Natural killer cell (primary cell): Measurements from ENCODE around the gene TTC21B. TPM values are rescaled to one million over a fixed set of nuclear protein-coding genes. Genes with fewer than 3 reads are reported as not detected.

Source experiments
- ATAC-seq, 3 donors: fragments of 150-1000 bp in 2 of 3; fragments of 200-7000 bp in 1 of 3; cut with Tn5 transposase; 1 replicate in 1 of 3; 2 replicates in 2 of 3; pipeline ENCODE4 v1.10.0; 2021; ENCODE audit warnings: mild to moderate bottlenecking in 2 of 3, moderate library complexity in 2 of 3
- DNase-seq, 2 donors: peaks; one replicate each; pipeline versions ENCODE4 v3.0.0 to v3.0.0-alpha.2; 2013 to 2021; ENCODE audit warnings: mixed read lengths in 1 of 2
- H3K27ac ChIP-seq: one replicate; pipeline ENCODE4 v1.5.1; 2013; ENCODE audit warnings: mild to moderate bottlenecking, low read length
- H3K27me3 ChIP-seq: one replicate; pipeline ENCODE4 v1.6.1; 2013; ENCODE audit warnings: low read length; ENCODE audit not compliant: control insufficient read depth, insufficient read depth
- H3K36me3 ChIP-seq: one replicate; pipeline ENCODE4 v1.6.1; 2013; ENCODE audit warnings: low read length; ENCODE audit not compliant: control insufficient read depth, insufficient read depth
- H3K4me1 ChIP-seq: one replicate; pipeline ENCODE4 v1.6.1; 2013; ENCODE audit warnings: low read length; ENCODE audit not compliant: control insufficient read depth, insufficient read depth
- H3K4me3 ChIP-seq: one replicate; pipeline ENCODE4 v1.5.1; 2013; ENCODE audit warnings: low read length
- H3K9me3 ChIP-seq: one replicate; pipeline ENCODE4 v1.6.1; 2013; ENCODE audit warnings: low read length; ENCODE audit not compliant: control insufficient read depth, insufficient read depth
- H3K27ac Mint-ChIP-seq, 2 donors: one replicate each; pipeline ENCODE4 v1.8.0; 2022; ENCODE audit warnings: mild to moderate bottlenecking in 2 of 2, mixed read lengths in 2 of 2, moderate library complexity in 1 of 2
- H3K27me3 Mint-ChIP-seq, 2 donors: one replicate each; pipeline ENCODE4 v1.8.0; 2022; ENCODE audit warnings: low read depth in 2 of 2, mixed read lengths in 2 of 2
- H3K36me3 Mint-ChIP-seq: one replicate; pipeline ENCODE4 v1.8.0; 2022; ENCODE audit warnings: mixed read lengths
- H3K4me1 Mint-ChIP-seq, 2 donors: one replicate each; pipeline ENCODE4 v1.8.0; 2022; ENCODE audit warnings: mixed read lengths in 2 of 2
- H3K4me3 Mint-ChIP-seq: one replicate; pipeline ENCODE4 v1.8.0; 2022; ENCODE audit warnings: mild to moderate bottlenecking, moderate library complexity, mixed read lengths
- H3K9me3 Mint-ChIP-seq, 2 donors: one replicate each; pipeline ENCODE4 v1.8.0; 2022; ENCODE audit warnings: mixed read lengths in 2 of 2
- CTCF ChIP-seq: fragments of 200-600 bp; IDR thresholded peaks from one replicate; pipeline ENCODE4 v1.8.0; 2022; ENCODE audit warnings: antibody characterized with exemption
- WGBS: methylation state at CpG from one replicate; pipeline ENCODE4 v1.1.7; 2013; ENCODE audit warnings: missing lambda C conversion rate; ENCODE audit not compliant: insufficient coverage; 5-methylcytosine and 5-hydroxymethylcytosine counted together
- intact Hi-C: fragments of 100-400 bp; cut with micrococcal nuclease; formaldehyde crosslinking; loops from one replicate; pipeline ENCODE4 v1.14.2; 2022
- total RNA-seq, 4 donors: library from RNA; stranded (reverse); fragments of 120-200 nt in 1 of 4; gene quantifications; one replicate each; pipeline versions ENCODE4 v1.2.3 to v1.2.4, GENCODE V29; 2013 to 2022

TTC21B gene
- total RNA-seq, 3 donors from 2014 or later (not counting 1 experiment from before 2014, with no cell fraction given): 31.7 to 40.1 (median 34.3) TPM

- ATAC-seq (no peak), DNase-seq (no peak)
- no peaks in the 10 kb centered on the region for H3K9me3 Mint-ChIP-seq
- H3K27me3 ChIP-seq: no peaks in the 10 kb centered on the region
- H3K36me3 Mint-ChIP-seq: no peaks in the 10 kb centered on the region
- H3K4me1 Mint-ChIP-seq: no peaks in the 10 kb centered on the region
- no peaks in the 10 kb centered on the region for H3K4me1 ChIP-seq
- no peaks in the 10 kb centered on the region for H3K36me3 ChIP-seq
- no peak overlapping the region for H3K4me3 ChIP-seq
- peaks cover 9 to 14% of the 10 kb centered on the region in 2 donors for H3K27me3 Mint-ChIP-seq
- intact Hi-C loops: no loop called here
- H3K4me3 Mint-ChIP-seq: no peak overlapping the region
- TF ChIP-seq CTCF: no peak
- 80% methylated on average over 1 of the region's 2 CpGs for WGBS
- H3K27ac ChIP-seq: no peak overlapping the region
- no peak overlapping the region for H3K27ac Mint-ChIP-seq
- H3K9me3 ChIP-seq: no peaks in the 10 kb centered on the region
These were observed 15.7 kb upstream of the TTC21B start for GRCh38 chr2:165969227-165969626.

DNA sequence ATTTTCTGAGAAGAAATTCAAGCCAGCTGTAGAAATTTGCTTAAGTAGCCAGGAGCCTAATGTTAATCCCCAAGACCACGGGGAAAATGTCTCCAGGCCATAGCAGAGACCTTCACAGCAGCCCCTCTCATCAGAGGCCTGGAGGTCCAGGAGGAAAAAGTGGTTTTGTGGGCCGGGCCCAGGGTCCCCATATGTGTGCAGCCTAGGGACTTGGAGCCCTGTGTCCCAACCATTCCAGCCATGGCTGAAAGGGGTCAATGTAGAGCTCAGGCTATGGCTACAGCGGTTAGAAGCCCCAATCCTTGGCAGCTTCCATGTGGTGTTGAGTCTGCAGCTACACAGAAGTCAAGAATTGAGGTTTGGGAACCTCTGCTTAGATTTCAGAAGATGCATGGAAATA, 14.2 kb upstream of the TTC21B start:
- no peaks in the 10 kb centered on the region for H3K36me3 Mint-ChIP-seq
- no peak for TF ChIP-seq CTCF
- no peaks in the 10 kb centered on the region for H3K27me3 ChIP-seq
- H3K4me3 ChIP-seq: no peak overlapping the region
- H3K36me3 ChIP-seq: no peaks in the 10 kb centered on the region
- no peak overlapping the region for H3K27ac Mint-ChIP-seq
- H3K9me3 Mint-ChIP-seq: no peaks in the 10 kb centered on the region
- no peak overlapping the region for H3K27ac ChIP-seq
- intact Hi-C loops: no loop called here
- H3K9me3 ChIP-seq: no peaks in the 10 kb centered on the region
- H3K4me1 Mint-ChIP-seq: no peaks in the 10 kb centered on the region
- 81% methylated on average over 3 of the region's 3 CpGs for WGBS
- DNase-seq (no peak), ATAC-seq (no peak)
- no peak overlapping the region for H3K4me3 Mint-ChIP-seq
- peaks cover 5 to 9% of the 10 kb centered on the region in 2 donors for H3K27me3 Mint-ChIP-seq
- no peaks in the 10 kb centered on the region for H3K4me1 ChIP-seq

GRCh38 chr2:165961818-165962217, 8.2 kb upstream of the TTC21B start:
- no peaks in the 10 kb centered on the region for H3K27me3 ChIP-seq
- no peak for TF ChIP-seq CTCF
- H3K4me1 ChIP-seq: no peaks in the 10 kb centered on the region
- Mint-ChIP-seq H3K27me3 (peaks cover 0 to 3% of the 10 kb centered on the region in 2 donors), H3K36me3 (no peaks in the 10 kb centered on the region), H3K27ac (no peak overlapping the region), H3K4me1 (no peaks in the 10 kb centered on the region), H3K9me3 (no peaks in the 10 kb centered on the region), H3K4me3 (no peak overlapping the region)
- H3K9me3 ChIP-seq: no peaks in the 10 kb centered on the region
- DNase-seq (no peak), ATAC-seq (no peak)
- intact Hi-C loops: no loop called here
- no peak overlapping the region for H3K27ac ChIP-seq
- H3K36me3 ChIP-seq: no peaks in the 10 kb centered on the region
- H3K4me3 ChIP-seq: no peak overlapping the region
- WGBS: 83% methylated on average over 4 of the region's 4 CpGs

GRCh38 chr2:165959371-165959770, 5.8 kb upstream of the TTC21B start:
- no peaks in the 10 kb centered on the region for H3K9me3 ChIP-seq
- H3K36me3 ChIP-seq: no peaks in the 10 kb centered on the region
- no peak for TF ChIP-seq CTCF
- Mint-ChIP-seq H3K4me3 (no peak overlapping the region), H3K27ac (no peak overlapping the region), H3K9me3 (no peaks in the 10 kb centered on the region), H3K36me3 (no peaks in the 10 kb centered on the region), H3K27me3 (peaks cover 0 to 3% of the 10 kb centered on the region in 2 donors), H3K4me1 (peaks cover 11 to 12% of the 10 kb centered on the region in 2 donors)
- no peaks in the 10 kb centered on the region for H3K27me3 ChIP-seq
- no peak for DNase-seq
- no peak overlapping the region for H3K27ac ChIP-seq
- no peak overlapping the region for H3K4me3 ChIP-seq
- WGBS: 100% methylated on average over 1 of the region's 4 CpGs
- intact Hi-C loops: no loop called here
- H3K4me1 ChIP-seq: no peaks in the 10 kb centered on the region
- ATAC-seq: no peak
